GM19438 (cell line): ENCODE data around the gene LRRFIP1.
A peak's percentile ranks its signal among the peaks of the same experiment; 100 is the strongest.
"Not testable (repeated sequence)": the region's sequence is repeated elsewhere in the genome, so short reads cannot be mapped to it uniquely, and the experiment has no call there.

Experiments
- ATAC-seq: cut with Tn5 transposase; IDR thresholded peaks from one replicate; pipeline ENCODE4 v1.9.1; 2021; ENCODE audit warnings: low read depth; ENCODE audit not compliant: unreplicated experiment

The LRRFIP1 gene

DNA sequence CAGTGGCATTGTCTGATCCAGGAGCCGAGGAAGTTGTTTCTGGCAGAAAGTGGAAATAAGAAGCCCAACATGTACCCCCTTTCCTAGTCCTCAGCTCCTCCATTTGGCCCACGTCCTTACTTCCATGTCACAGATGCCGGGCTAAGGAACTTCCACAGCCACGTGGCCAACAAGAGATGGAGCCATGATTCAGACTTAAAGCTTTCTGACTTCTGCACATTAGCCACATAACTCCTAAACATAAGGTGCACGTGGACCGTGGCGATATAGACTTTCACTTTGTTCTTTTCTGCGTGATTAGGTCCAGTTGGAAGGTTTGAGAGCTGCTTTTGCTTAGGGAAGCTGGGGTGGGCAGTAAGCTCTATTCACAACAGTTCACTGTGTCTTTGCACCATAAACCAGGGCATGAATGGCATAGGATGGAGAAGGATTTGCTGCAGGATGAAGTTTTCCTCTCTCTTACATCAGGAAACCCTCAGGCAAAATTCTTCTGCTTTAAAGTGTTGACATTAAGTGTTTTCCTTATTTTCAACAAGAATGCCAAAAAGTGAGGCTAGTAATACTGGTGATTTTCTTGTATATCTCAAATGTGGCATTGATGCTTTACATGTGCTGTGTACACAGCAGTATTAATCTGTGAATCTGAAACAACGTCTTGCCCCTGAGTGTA is 109.9 kb downstream of the LRRFIP1 start:
- ATAC-seq = no peak

DNA sequence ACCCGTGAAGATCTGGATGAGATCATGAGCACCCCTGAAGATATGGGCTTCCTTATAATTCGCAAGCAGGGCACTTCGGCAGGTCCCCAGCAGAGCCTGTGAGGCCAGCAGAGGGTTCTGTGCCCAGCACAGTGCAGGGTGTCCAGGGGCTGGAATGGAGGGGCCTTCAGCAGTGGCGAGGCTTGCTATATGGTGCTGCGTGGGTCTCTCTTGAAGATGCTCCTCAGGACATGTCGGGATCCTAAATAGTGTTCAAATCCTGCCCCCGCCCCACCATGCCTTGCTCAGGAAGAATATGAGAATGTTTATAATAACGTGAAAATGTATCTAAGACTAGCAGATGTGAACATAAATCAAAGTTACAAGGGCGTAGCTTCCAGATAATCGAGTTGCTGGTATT is 110.9 kb downstream of the LRRFIP1 start:
- no peak for ATAC-seq

DNA sequence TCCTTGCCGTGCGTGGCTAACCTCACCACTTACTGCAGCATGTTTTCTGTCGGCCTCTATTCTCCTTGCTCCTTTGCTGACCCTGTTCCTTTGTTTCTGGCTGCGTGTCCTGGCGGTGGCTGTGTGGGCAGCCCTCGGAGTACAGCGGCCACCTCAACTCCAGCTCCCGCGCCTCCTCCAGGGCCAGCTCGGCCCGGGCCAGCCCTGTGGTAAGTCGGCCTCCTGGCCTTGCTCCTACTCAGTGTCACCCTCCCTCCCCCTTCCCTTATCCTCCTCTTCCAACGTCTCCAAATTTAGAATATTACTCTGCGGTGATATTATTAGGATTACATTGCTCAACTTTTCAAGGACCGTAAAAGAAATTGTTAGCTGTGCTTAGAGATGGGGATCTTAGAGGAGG is 111.7 kb downstream of the LRRFIP1 start:
- no peak for ATAC-seq

DNA sequence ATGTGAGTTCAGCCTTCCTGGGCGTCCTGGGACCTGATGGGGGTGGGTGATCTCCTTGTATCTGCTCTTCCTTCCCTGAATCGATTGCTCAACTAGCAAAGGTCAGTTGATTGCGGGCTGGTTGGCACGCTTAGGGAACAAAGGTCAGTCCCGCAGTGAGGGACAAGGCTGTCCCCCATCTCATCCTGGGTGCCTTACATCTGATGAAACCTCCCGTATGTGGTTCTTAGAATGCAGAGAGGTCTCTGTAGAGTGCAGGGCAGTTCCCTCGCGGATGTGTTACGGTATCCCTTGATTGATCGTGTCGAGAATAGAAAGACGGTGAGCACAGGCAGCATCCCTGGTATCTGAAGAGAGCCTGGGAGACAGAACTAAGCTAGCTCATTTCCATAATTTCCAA is 114.8 kb downstream of the LRRFIP1 start:
- no peak for ATAC-seq

DNA sequence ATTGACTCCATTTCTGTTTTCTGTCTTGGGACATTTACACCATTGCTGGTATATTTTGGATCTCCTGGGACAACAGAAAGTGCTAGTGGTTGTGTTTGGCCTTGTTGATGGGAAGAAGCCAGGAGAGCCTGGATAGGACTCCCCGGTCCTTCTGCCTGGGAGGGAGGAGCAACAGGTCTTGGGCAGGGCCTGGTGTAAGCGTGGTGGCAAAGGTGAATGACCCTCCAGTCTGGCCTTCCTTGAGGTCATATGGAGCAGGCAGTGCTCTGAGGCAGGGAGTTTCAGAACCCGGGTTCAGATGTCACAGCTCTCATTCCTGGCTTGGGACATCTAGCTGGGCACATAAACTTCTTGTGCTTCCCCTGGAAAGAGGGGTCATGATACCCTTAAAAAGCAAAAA is 115.2 kb downstream of the LRRFIP1 start:
- ATAC-seq = no peak

DNA sequence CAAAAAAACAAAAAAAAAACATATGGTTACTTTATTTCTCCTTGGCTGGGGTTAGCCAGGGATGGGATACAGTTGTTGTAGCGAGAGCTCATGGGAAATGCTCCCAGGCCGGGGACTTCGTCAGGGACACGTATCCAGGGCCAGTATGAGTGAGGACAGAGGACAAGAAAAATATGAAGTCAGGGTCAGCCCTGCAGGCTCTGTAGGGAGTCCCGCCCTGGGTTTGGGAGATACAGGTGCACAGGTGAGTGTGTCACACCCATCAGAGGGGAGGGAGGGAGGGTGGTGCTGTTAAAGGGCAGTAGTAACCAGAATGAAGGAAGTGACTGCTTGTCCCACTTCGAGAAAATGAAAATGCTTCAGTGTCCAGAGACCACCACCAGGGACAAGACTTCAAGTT is 115.6 kb downstream of the LRRFIP1 start:
- ATAC-seq = no peak

DNA sequence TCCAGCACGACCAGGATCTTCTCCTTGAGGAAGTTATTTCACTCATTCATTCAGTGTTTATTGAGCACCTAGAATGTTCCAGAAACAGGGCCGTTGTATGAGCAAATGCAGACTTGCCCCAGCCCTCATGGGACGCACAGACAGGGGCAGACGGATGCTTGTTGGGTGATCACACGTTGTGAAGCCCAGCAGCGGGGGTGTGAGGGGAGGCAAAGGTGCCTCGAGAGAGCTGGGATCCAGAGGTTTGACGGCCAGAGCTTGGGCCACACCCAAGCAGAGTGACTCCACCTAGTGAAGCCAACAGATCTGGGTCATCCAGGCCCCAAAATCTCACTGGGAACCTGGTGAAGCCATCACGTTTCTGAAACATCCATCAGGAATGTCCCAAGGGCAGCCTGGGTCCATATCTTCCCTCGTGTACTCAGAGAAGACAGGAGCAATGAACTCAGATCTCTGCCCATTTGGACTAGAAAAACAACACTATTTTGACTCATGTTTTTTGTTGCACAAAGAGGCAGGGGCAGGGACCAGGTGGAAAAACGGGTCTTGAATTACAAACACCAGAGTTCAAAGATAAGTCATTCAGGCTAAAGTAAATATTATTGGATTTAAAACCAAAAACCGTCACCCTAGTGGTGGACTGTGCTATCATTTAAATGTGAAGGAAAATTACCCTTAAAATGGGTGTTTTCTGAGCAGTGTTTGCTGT is 116.3 kb downstream of the LRRFIP1 start:
- ATAC-seq = no peak

DNA sequence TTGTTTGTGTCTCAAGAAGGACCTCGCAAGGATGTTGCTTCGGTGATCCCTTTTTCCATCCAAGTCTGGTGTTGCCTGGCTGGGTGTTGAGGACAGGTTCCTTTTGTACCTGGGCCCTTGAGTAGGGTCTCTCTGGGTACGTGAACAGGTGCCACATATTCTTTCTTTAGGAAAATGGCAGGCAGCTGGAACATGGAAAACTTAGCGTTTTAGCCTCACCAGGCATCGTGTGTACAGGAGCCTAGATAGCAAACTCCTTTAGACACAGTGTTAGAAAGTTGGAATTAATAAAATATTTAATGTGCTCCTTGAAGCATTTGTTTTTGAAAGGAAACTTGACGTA is 116.9 kb downstream of the LRRFIP1 start:
- no peak for ATAC-seq

DNA sequence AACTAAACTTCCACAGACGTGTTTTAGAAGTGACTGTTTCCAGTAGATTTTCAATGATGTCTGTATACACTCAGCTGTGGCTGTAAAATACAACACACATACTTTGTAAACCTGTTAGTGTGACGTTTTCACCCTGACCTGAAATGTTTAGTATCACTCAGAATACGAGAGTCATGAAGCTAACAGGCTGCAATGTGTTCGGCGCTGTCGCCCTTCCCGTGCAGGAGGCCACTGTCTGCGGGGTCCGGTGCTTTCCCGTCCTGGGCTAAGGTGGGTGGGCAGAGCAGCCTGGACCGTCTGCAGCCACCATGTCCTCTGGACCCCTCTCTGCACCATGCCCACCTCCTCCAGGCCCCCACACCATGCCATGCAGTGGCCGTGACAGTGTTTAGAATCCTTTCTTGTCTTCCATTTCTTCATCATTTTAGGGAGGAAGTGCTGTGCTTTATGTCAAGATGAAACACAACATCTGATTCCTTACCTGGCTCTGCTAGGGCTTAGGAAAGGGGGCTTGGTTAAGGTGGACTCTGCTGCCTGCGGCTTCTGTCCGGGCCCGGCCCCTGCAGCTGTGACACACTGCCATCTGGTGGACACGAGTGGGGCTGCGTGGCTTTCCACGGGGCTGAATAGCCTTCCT is 117.3 kb downstream of the LRRFIP1 start:
- ATAC-seq = no peak

DNA sequence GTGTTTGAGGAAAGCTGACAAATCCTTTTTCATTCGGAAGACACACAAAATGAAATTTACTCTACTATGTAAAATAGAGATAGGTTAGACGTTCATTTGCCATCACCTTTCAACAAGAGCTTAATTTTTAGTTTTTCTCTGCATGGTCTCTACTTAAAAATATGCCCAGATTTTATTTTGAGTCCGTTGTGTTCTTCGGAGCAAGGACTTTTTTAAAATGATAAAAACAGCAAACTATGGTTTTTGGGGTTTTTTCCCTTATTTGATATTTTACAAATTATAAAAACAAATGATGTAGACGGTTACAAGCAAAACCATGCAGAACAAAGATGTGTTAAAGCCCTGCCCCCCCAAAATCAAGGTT is 117.8 kb downstream of the LRRFIP1 start:
- ATAC-seq = no peak

DNA sequence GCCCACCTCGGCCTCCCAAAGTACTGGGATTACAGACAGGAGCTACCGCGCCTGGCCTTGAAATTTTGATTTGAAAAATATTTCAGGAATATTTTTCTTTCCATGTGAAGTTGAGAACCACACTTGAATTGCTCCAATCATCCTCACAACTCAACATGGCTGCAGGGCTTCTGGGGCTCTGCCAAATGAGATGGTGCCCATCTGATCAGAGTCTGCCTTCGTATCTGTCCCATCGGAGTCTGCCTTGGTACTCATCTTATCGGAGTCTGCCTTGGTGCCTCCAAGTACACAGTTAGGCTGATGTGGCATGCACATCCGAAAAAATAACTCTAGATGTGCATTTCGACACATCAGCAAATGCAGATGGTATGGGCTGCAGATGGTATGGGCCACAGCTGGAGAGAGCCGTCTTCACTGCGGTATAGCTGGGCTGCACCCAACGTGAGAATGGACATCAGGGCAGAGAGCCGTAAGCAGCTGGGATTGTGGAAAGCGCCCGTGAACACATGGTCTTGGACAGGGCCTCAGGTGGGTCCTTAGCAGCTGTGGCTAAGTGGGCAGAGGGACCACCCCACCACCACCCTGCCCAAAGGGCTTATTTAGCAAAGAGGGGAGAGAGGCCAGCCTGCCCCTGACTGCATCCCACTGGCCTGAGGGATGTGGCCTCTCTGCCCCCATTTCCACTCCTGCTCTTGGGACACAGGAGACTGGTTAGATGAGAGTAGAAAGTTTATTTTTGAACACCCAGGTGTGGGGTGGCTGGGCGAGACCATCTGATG is 119.1 kb downstream of the LRRFIP1 start:
- no peak for ATAC-seq

DNA sequence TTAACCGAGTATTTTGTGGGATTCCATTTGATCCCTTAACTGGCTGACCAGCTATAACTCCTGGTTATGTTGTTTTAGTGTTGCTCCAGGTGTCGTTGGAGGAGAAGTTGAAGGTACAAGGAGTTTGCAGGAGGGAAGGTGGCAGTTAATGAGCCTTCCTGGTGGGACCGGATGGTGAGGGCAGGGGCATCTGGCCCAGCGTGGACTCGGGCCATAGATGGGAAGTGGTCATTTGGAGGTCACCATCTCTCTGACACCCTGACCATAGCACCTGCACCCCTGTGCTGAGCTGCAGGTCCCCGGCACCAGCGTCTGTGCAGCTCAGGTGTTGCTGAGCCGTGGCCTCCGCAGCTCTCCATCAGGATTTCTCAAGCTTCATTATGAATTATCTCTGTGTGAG is 119.8 kb downstream of the LRRFIP1 start:
- ATAC-seq = no peak

DNA sequence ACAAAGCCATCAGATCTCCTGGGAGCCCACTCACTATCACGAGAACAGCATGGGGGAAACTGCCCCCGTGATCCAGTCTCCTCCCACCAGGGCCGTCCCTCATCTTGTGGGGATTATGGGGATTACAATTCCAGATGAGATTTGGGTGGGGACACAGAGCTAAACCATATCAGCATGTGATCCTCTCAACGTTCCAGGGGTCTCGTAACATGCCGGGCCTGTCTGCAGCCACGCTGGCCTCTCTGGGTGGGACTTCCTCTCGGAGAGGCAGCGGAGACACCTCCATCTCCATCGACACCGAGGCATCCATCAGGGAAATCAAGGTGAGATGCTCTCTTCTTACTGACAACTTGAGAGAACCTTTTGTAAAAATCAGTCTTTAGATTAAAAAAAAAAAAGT is 121.6 kb downstream of the LRRFIP1 start:
- ATAC-seq = no peak

DNA sequence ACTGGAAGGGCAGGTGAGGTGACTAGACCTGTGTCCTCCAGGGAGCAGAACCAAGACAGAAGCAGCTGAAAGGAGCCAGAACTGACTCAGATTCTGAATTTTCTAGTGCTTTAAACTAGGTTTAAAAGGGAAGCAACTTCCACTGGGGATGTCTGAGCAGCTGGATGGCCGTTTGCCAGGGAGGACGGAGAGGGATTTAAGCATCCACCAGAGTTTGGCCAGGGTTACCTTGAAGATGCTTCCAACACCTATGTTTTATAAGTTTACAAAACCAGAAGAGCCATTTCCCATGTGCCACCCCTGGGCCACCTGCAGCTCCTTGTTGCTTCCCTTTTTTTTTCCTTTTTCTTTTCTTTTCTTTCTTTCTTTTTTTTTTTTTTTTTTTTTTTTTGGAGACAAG is 122.6 kb downstream of the LRRFIP1 start:
- ATAC-seq = no peak

DNA sequence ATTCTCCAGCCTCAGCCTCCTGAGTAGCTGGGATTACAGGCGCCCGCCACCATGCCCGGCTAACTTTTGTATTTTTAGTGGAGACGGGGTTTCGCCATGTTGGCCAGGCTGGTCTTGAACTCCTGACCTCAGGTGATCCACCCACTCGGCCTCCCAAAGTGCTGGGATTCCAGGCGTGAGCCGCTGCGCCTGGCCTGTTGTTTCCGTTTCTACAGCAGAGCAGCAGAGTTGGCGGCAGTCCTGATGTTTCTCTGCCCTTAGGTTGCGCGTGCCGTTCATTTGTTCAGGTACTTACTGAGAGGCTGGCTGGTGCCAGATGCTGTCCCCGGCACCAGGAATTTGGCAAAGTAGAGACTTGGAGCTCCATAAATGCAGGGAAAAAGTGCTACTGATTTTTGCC is 123.1 kb downstream of the LRRFIP1 start:
- ATAC-seq = not testable (repeated sequence)

DNA sequence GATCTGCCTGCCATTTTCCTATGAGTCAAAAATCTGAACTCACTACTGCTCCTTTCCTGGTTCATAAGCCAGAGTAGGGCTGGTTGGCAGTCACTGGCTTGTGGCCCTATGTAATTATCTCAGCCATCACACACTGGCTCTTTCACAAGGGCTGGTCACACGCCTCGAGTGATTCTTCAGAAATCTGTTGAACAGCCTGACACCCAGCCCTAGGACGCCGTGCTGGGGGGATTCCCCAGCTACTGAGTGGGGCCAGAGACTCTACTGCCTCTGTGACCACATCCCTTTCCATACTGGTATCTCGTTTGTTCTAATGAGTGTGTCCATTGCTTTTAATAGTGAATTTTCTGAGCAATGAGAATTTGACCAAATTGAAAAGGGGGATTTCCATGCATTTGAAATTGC is 125.4 kb downstream of the LRRFIP1 start:
- ATAC-seq = peak; percentile 93

DNA sequence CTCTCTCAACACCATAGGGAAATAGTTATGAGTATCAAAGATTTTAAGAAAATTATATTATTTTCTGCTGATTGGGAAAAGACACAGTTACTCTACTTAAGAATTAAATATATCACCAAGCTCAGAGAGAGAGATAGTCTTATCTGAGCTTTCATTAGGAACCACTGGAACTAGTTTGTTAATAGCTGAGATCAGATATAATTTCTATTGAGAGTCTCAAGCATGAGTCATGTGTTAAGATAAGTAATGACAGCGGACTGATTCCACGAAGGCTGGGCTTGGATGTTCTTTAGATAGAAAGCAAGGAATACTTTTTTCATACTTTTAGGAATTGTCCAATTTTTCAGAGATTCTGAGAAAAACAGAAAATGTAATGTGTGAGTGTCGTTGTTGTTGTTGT is 126.8 kb downstream of the LRRFIP1 start:
- no peak for ATAC-seq

DNA sequence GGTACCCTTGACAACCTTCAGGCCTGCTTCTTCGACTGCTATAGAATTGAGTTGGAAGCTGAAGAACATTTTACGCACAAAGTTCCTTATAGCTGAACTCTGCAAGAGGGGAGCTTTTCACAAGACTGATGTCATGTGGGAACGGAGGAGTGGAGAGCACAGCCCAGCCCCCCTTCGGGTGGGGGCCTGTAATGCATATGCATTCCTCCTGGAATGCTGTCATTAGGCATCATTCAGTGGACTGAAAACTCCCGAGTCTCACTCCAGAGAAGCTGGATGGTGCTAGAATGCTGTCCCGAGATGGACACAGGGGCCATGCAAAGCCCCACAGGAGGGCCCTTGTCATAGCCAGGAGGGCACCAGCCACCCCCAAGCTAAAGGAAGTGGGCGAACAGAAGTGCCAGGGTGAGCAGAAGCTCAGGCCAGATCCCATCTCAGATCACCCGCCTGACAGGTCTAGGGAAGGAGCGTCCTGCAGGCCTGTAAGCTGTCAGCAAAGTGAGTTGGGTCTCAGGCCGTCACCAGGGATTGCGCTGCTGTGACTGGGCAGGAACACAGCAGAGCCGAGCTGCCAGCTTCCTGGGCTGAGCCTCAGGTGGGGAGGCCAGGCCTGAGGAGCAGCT is 127.3 kb downstream of the LRRFIP1 start:
- no peak for ATAC-seq

DNA sequence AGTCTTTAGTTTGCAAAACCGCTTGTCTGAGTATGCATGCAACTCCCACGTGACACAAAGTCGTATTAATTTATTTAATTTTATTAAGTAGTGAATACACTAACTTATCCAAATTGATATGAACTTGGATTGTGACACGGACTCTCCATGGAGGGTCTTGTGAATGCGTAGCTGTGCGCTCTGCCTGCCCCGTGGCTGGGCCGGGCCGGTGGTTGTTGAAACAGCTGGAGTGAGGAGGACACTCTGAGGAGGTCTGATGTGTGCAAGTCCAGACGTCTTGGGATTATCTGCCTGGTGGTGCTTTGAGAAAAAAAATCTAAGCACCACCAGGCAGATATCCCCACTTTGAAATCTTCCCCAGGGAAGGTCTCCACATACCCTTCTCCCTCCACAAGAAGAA is 130.2 kb downstream of the LRRFIP1 start:
- ATAC-seq = no peak

DNA sequence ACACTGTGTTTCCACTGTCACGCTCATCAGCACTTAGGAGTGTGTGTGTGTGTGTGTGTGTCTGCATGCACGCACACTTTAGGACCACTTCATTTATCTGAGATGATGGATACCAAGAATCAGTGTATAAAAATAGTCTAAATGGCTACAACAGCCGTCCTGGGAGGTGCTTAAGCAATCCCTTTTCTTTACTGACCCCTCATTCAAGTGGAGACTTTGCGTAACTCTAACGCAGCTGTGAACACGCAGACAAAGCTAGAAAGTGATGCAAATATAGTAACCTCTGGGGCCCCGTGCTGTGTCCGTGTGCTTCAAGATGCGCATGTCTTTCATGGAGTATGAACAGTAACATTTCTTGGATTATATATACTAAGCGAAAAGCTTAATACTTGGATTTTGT is 130.8 kb downstream of the LRRFIP1 start:
- ATAC-seq = no peak

DNA sequence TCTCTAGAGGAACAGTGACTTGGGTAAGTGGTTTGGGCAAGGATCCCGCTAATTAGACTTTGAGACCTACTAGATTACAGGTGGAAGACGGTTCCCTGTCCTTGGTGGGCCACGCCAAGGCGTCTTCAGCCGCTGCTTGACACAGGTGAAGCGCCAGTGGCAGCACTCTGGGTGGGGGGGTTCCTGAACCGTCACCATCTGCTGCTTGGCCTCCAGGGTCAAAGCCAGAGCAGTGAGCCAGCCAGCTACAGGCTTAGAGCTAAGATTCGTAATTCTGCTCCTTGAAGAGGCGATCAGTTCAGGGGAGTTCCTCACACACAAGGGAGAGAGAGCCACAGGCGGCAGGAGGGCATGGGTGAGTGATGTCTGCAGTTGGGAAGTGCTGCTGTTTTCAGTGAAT is 131.8 kb downstream of the LRRFIP1 start:
- no peak for ATAC-seq
